DND-41 (cell line): Measurements from ENCODE around the gene CEP164.

Experiments
- ATAC-seq: fragments of 200-7000 bp; cut with Tn5 transposase; 3 replicates; pipeline ENCODE4 v1.9.1; 2021; ENCODE audit warnings: low read depth; ENCODE audit not compliant: insufficient read depth
- DNase-seq: peaks from one replicate; pipeline ENCODE4 v3.0.0-alpha.2; 2020
- H2AFZ ChIP-seq: 2 replicates; pipeline ENCODE4 v1.6.0; 2012; ENCODE audit warnings: low read depth, low read length
- H3K27ac ChIP-seq: 2 replicates; pipeline ENCODE4 v1.5.1; 2012; ENCODE audit warnings: low read length, inconsistent platforms
- H3K27me3 ChIP-seq: fragments of 200-600 bp; sonication (generic); 2 replicates; pipeline ENCODE4 v1.6.0; 2012; ENCODE audit warnings: low read length, mild to moderate bottlenecking, inconsistent platforms; ENCODE audit not compliant: insufficient read depth, poor library complexity
- H3K36me3 ChIP-seq: 2 replicates; pipeline ENCODE4 v1.5.1; 2012; ENCODE audit warnings: low read length, inconsistent platforms; ENCODE audit not compliant: insufficient read depth
- H3K4me1 ChIP-seq: 2 replicates; pipeline ENCODE4 v1.5.1; 2012; ENCODE audit warnings: mild to moderate bottlenecking, low read length; ENCODE audit not compliant: insufficient read depth
- H3K4me2 ChIP-seq: 2 replicates; pipeline ENCODE4 v1.6.0; 2012; ENCODE audit warnings: mild to moderate bottlenecking, moderate library complexity, low read length, inconsistent platforms; ENCODE audit not compliant: insufficient read depth
- H3K4me3 ChIP-seq, 2 experiments: fragments of 200-600 bp in 1 of 2; shearing (Covaris generic) in 1 of 2; 2 replicates each; pipeline ENCODE4 v1.5.1; 2012 to 2016; ENCODE audit warnings: inconsistent platforms in 2 of 2, low read length in 2 of 2, mild to moderate bottlenecking in 2 of 2, low read depth in 1 of 2, moderate library complexity in 1 of 2
- H3K79me2 ChIP-seq: 2 replicates; pipeline ENCODE4 v1.6.0; 2012; ENCODE audit warnings: low read length, inconsistent platforms; ENCODE audit not compliant: insufficient read depth
- H3K9ac ChIP-seq: 2 replicates; pipeline ENCODE4 v1.6.0; 2012; ENCODE audit warnings: low read depth, mild to moderate bottlenecking, inconsistent platforms, low read length, moderate library complexity
- H3K9me3 ChIP-seq: 2 replicates; pipeline ENCODE4 v1.5.1; 2012; ENCODE audit warnings: low read length, moderate library complexity, mild to moderate bottlenecking, inconsistent platforms; ENCODE audit not compliant: insufficient read depth, severe bottlenecking
- H4K20me1 ChIP-seq: 2 replicates; pipeline ENCODE4 v1.6.0; 2012; ENCODE audit warnings: low read length; ENCODE audit not compliant: insufficient read depth
- EZH2 ChIP-seq: IDR thresholded peaks from 3 replicates; pipeline ENCODE4 v1.6.1; 2012; ENCODE audit warnings: borderline replicate concordance, low read depth, mild to moderate bottlenecking, moderate library complexity, low read length, inconsistent platforms; ENCODE audit not compliant: severe bottlenecking
- TF ChIP-seq, protein P1 (sequence below): IDR thresholded peaks from 2 replicates; pipeline ENCODE4 v1.5.1; 2012; ENCODE audit warnings: borderline replicate concordance, low read length, moderate library complexity, mild to moderate bottlenecking; ENCODE audit not compliant: poor library complexity, severe bottlenecking; ENCODE audit errors: extremely low read depth

CEP164 gene

DNA sequence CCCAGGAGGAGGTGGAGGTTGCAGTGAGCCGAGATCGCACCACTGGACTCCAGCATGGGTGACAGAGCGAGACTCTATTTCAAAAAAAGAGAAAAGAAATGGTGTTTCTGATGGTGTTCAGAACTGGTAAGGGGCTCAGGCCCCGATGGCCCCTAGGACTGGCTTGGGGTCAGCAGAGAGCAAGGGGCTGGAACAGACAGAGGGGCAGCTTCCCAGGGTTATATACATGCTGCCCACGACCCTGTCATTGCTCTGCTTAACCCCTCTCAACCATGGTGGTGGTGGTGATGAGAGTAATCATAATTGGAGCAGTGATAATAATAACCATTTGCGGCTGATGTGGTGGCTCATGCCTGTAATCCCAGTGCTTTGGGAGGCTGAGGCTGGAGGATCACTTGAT, 79.4 kb downstream of the CEP164 start:
- no peaks in the 10 kb centered on the region for H3K27me3 ChIP-seq
- peaks cover 24% of the 10 kb centered on the region for H3K36me3 ChIP-seq
- no peaks in the 10 kb centered on the region for H3K79me2 ChIP-seq
- H4K20me1 ChIP-seq = no peaks in the 10 kb centered on the region
- H3K4me2 ChIP-seq = no peak overlapping the region
- no peak for ATAC-seq
- no peak overlapping the region for H2AFZ ChIP-seq
- H3K27ac ChIP-seq = no peak overlapping the region
- no peak for DNase-seq
- H3K9ac ChIP-seq = no peak overlapping the region
- peaks cover 2% of the 10 kb centered on the region for H3K9me3 ChIP-seq
- H3K4me3 ChIP-seq = no peak overlapping the region
- no peaks in the 10 kb centered on the region for H3K4me1 ChIP-seq
- TF ChIP-seq, protein P1, sequence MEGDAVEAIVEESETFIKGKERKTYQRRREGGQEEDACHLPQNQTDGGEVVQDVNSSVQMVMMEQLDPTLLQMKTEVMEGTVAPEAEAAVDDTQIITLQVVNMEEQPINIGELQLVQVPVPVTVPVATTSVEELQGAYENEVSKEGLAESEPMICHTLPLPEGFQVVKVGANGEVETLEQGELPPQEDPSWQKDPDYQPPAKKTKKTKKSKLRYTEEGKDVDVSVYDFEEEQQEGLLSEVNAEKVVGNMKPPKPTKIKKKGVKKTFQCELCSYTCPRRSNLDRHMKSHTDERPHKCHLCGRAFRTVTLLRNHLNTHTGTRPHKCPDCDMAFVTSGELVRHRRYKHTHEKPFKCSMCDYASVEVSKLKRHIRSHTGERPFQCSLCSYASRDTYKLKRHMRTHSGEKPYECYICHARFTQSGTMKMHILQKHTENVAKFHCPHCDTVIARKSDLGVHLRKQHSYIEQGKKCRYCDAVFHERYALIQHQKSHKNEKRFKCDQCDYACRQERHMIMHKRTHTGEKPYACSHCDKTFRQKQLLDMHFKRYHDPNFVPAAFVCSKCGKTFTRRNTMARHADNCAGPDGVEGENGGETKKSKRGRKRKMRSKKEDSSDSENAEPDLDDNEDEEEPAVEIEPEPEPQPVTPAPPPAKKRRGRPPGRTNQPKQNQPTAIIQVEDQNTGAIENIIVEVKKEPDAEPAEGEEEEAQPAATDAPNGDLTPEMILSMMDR = no peak
- TF ChIP-seq EZH2 = no peak

DNA sequence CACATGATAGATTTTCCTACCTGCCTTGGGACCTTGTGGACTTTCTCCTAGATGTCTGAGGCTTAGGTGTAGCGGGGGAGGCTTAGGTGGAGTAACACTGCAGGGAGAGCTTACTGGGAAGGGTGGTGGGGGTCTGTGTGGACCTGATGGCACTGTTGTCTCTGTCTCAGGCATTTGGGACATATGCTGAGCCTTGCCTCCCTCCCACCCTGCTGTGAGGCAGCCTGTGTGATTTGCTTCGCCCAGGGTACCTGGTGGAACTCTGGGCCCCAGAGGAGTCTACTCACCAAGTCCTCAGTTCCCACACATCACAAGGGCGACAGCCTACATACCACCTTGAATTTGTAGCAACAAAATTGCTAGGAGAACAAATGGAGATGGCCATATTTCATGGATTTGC, 80.7 kb downstream of the CEP164 start:
- no peaks in the 10 kb centered on the region for H3K79me2 ChIP-seq
- TF ChIP-seq, protein P1 = no peak
- no peak for TF ChIP-seq EZH2
- no peak overlapping the region for H3K27ac ChIP-seq
- no peak overlapping the region for H3K4me3 ChIP-seq
- H3K27me3 ChIP-seq = no peaks in the 10 kb centered on the region
- H3K9me3 ChIP-seq = peaks cover 2% of the 10 kb centered on the region
- no peaks in the 10 kb centered on the region for H3K4me1 ChIP-seq
- no peak overlapping the region for H3K9ac ChIP-seq
- no peak overlapping the region for H3K4me2 ChIP-seq
- DNase-seq = no peak
- peaks cover 24% of the 10 kb centered on the region for H3K36me3 ChIP-seq
- no peaks in the 10 kb centered on the region for H4K20me1 ChIP-seq
- H2AFZ ChIP-seq = no peak overlapping the region
- no peak for ATAC-seq

DNA sequence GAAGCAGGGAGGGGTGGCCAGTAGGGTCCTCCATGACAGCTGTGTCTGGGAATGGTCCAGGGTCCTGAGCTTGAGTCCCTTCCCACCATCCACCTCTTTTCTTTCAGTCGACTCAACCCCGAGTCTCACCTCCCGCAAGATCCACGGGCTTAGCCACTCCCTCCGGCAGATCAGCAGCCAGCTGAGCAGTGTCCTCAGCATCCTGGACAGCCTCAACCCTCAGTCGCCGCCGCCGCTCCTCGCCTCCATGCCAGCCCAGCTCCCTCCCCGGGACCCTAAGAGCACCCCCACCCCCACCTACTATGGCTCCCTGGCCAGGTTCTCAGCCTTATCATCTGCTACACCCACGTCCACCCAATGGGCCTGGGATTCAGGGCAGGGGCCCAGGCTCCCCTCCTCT, 81.9 kb downstream of the CEP164 start:
- Histone ChIP-seq H3K9me3 (peaks cover 2% of the 10 kb centered on the region), H4K20me1 (no peaks in the 10 kb centered on the region), H3K4me3 (no peak overlapping the region), H2AFZ (no peak overlapping the region), H3K9ac (no peak overlapping the region), H3K27me3 (no peaks in the 10 kb centered on the region), H3K79me2 (no peaks in the 10 kb centered on the region), H3K36me3 (peaks cover 24% of the 10 kb centered on the region), H3K27ac (no peak overlapping the region), H3K4me2 (no peak overlapping the region), H3K4me1 (no peaks in the 10 kb centered on the region)
- DNase-seq (no peak), ATAC-seq (no peak)
- TF ChIP-seq EZH2 = no peak
- TF ChIP-seq, protein P1 = no peak

DNA sequence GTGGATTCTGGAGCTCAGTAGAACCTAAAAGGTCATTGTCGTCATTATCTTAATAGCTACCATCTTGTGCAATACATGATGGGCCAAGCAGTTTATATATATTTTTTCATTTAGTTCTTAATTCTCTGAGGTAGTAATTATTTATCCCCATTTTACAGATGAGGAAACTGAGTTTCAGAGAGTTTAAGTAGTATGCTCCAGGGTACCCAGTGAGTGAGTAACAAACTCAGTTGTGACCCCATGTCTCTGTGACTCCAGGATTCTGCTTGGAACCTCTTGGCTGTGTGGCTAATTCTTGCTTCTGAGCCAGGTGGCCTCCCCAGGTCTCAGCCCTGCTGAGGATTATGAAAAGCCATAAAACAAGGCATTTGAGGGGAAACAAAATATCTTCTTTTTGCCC, 82.6 kb downstream of the CEP164 start:
- ATAC-seq (no peak), DNase-seq (no peak)
- H3K4me2 ChIP-seq = no peak overlapping the region
- no peak overlapping the region for H3K27ac ChIP-seq
- H3K4me3 ChIP-seq = no peak overlapping the region
- no peak overlapping the region for H2AFZ ChIP-seq
- peaks cover 2% of the 10 kb centered on the region for H3K9me3 ChIP-seq
- H3K9ac ChIP-seq = no peak overlapping the region
- no peaks in the 10 kb centered on the region for H3K4me1 ChIP-seq
- no peaks in the 10 kb centered on the region for H4K20me1 ChIP-seq
- peaks cover 17% of the 10 kb centered on the region for H3K36me3 ChIP-seq
- no peaks in the 10 kb centered on the region for H3K27me3 ChIP-seq
- no peaks in the 10 kb centered on the region for H3K79me2 ChIP-seq
- no peak for TF ChIP-seq EZH2
- TF ChIP-seq, protein P1 = no peak
